ENCODE data around the gene HOXD10.

DNA sequence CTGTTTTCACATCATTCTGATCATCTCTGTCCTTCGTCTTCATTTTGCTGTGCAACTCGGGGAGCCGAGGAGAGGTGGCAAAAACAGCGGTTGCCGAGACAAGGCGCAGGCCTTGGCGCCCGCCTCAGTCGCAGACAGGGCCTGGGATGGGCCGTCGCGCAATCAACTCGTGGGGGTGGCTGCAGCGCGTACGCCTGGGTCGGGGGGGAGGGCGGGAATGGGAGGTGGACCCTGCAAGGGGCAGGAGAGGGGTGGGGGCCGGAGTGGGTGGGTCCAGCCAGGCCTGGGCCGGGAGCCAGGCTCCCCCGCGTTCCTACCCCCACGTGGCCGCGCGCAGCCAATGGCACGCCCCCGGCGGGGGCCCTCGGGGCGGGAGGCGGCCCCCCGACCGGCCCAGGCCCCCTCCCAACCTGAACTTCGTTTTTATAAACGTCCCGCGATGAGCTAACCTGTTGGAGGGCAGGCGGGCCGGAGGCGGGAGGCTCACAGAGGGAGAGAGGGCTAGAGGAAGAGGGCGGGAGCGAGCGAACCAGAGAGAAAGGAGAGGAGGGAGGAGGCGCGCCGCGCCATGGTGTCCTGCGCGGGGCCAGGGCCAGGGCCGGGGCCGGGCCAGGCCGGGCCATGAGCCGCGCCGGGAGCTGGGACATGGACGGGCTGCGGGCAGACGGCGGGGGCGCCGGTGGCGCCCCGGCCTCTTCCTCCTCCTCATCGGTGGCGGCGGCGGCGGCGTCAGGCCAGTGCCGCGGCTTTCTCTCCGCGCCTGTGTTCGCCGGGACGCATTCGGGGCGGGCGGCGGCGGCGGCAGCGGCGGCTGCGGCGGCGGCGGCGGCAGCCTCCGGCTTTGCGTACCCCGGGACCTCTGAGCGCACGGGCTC lies 24.1 kb upstream of the HOXD10 start, which contains the start of gene HOXD13:
- TF ChIP-seq, protein P1, sequence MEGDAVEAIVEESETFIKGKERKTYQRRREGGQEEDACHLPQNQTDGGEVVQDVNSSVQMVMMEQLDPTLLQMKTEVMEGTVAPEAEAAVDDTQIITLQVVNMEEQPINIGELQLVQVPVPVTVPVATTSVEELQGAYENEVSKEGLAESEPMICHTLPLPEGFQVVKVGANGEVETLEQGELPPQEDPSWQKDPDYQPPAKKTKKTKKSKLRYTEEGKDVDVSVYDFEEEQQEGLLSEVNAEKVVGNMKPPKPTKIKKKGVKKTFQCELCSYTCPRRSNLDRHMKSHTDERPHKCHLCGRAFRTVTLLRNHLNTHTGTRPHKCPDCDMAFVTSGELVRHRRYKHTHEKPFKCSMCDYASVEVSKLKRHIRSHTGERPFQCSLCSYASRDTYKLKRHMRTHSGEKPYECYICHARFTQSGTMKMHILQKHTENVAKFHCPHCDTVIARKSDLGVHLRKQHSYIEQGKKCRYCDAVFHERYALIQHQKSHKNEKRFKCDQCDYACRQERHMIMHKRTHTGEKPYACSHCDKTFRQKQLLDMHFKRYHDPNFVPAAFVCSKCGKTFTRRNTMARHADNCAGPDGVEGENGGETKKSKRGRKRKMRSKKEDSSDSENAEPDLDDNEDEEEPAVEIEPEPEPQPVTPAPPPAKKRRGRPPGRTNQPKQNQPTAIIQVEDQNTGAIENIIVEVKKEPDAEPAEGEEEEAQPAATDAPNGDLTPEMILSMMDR (IDR thresholded peaks at IDR 0.05) = no peak
- no peak for TF ChIP-seq EP300 (IDR thresholded peaks at IDR 0.05)
- no peak for TF ChIP-seq POLR2A (IDR thresholded peaks at IDR 0.05)
- no peak for TF ChIP-seq POLR2AphosphoS5 (IDR thresholded peaks at IDR 0.05)

All from gastroesophageal sphincter (tissue), 3 donors.